Left ventricle myocardium inferior (tissue), 1 donor: ENCODE measurements around the gene SLAMF8. TPM values are rescaled to one million over a fixed set of nuclear protein-coding genes. Genes with fewer than 3 reads are reported as not detected.

Experiments
- DNase-seq: peaks from one replicate; pipeline ENCODE4 v3.0.0-alpha.2; 2020
- H3K27ac ChIP-seq: fragments of 200-600 bp; replicated peaks from 2 replicates; pipeline ENCODE4 v1.8.0; 2021
- H3K27me3 ChIP-seq: fragments of 200-600 bp; 2 replicates; pipeline ENCODE4 v1.8.0; 2021; ENCODE audit warnings: low read depth
- H3K36me3 ChIP-seq: fragments of 200-600 bp; 2 replicates; pipeline ENCODE4 v1.8.0; 2021
- H3K4me1 ChIP-seq: fragments of 200-600 bp; 2 replicates; pipeline ENCODE4 v1.8.0; 2021
- H3K4me3 ChIP-seq: fragments of 200-600 bp; 2 replicates; pipeline ENCODE4 v1.8.0; 2021; ENCODE audit warnings: mild to moderate bottlenecking, moderate library complexity
- H3K9me3 ChIP-seq: fragments of 200-600 bp; replicated peaks from 2 replicates; pipeline ENCODE4 v1.8.0; 2021
- CTCF ChIP-seq: fragments of 200-600 bp; IDR thresholded peaks from 2 replicates; pipeline ENCODE4 v1.8.0; 2021; ENCODE audit warnings: antibody characterized with exemption, mild to moderate bottlenecking, borderline replicate concordance
- intact Hi-C: fragments of 100-400 bp; cut with micrococcal nuclease; formaldehyde crosslinking; loops from one replicate; pipeline ENCODE4 v1.11.0; 2022
- total RNA-seq: library from RNA; stranded (reverse); fragmentation: NEBNext Ultra II Directional; extraction: Animal tissue kit (Norgen Biotek cat#: 25700); gene quantifications from one replicate; pipeline ENCODE4 v1.2.1, GENCODE V29; 2021
- donor health status: DM: no; HTN: yes; CAD: no; lungs with severe emphysema.

The SLAMF8 gene
- total RNA-seq, 1 donor from 2014 or later: 1.7 TPM

GRCh38 chr1:159869607-159870006 lies 42.9 kb downstream of the SLAMF8 start:
- Histone ChIP-seq H3K36me3 (no peaks in the 10 kb centered on the region), H3K4me1 (peaks cover 17% of the 10 kb centered on the region), H3K27me3 (peaks cover 12% of the 10 kb centered on the region), H3K4me3 (no peak overlapping the region), H3K9me3 (no peaks in the 10 kb centered on the region), H3K27ac (no peak overlapping the region)
- DNase-seq: no peak
- intact Hi-C loops: no loop called here
- no peak for TF ChIP-seq CTCF

GRCh38 chr1:159870704-159871103 lies 44.0 kb downstream of the SLAMF8 start:
- no peaks in the 10 kb centered on the region for H3K9me3 ChIP-seq
- peaks cover 12% of the 10 kb centered on the region for H3K27me3 ChIP-seq
- no peak for TF ChIP-seq CTCF
- no peak for DNase-seq
- no peak overlapping the region for H3K27ac ChIP-seq
- H3K4me1 ChIP-seq: peaks cover 17% of the 10 kb centered on the region
- intact Hi-C loops: no loop called here
- H3K4me3 ChIP-seq: no peak overlapping the region
- H3K36me3 ChIP-seq: no peaks in the 10 kb centered on the region

- Histone ChIP-seq H3K4me3 (no peak overlapping the region), H3K27me3 (peaks cover 12% of the 10 kb centered on the region), H3K36me3 (no peaks in the 10 kb centered on the region), H3K27ac (no peak overlapping the region), H3K9me3 (no peaks in the 10 kb centered on the region), H3K4me1 (peaks cover 7% of the 10 kb centered on the region)
- no peak for DNase-seq
- intact Hi-C loops: no loop called here
- TF ChIP-seq CTCF: no peak
These were observed 46.2 kb downstream of the SLAMF8 start for GRCh38 chr1:159872891-159873290.

- intact Hi-C loops: no loop called here
These were observed 47.0 kb downstream of the SLAMF8 start for GRCh38 chr1:159873530-159874143.

GRCh38 chr1:159877695-159878444 lies 51.2 kb downstream of the SLAMF8 start:
- H3K4me1 ChIP-seq: peaks cover 5% of the 10 kb centered on the region
- no peak overlapping the region for H3K4me3 ChIP-seq
- H3K9me3 ChIP-seq: no peaks in the 10 kb centered on the region
- H3K27ac ChIP-seq: no peak overlapping the region
- DNase-seq: no peak
- intact Hi-C loops: no loop called here
- no peak for TF ChIP-seq CTCF
- H3K27me3 ChIP-seq: peaks cover 2% of the 10 kb centered on the region
- H3K36me3 ChIP-seq: no peaks in the 10 kb centered on the region

More at GRCh38 chr1:159873530-159874143, 47.0 kb downstream of the SLAMF8 start:
- Histone ChIP-seq H3K9me3 (no peaks in the 10 kb centered on the region), H3K36me3 (no peaks in the 10 kb centered on the region), H3K27me3 (peaks cover 12% of the 10 kb centered on the region), H3K4me3 (no peak overlapping the region), H3K27ac (no peak overlapping the region), H3K4me1 (no peaks in the 10 kb centered on the region)
- DNase-seq: no peak
- TF ChIP-seq CTCF: no peak
